Loucy (cell line): ENCODE results near the gene PLPP3.

Experiments used
- EZH2phosphoT487 ChIP-seq: fragments of 200-600 bp; IDR thresholded peaks from 2 replicates; pipeline ENCODE4 v1.6.1; 2018; ENCODE audit warnings: antibody characterized with exemption, mild to moderate bottlenecking, moderate library complexity, borderline replicate concordance
- TF ChIP-seq, protein P1 (sequence below): fragments of 200-600 bp; sonication (generic); conservative IDR thresholded peaks from 2 replicates; pipeline ENCODE4 v1.5.1; 2014; ENCODE audit warnings: mild to moderate bottlenecking, antibody characterized with exemption, low read length

DNA sequence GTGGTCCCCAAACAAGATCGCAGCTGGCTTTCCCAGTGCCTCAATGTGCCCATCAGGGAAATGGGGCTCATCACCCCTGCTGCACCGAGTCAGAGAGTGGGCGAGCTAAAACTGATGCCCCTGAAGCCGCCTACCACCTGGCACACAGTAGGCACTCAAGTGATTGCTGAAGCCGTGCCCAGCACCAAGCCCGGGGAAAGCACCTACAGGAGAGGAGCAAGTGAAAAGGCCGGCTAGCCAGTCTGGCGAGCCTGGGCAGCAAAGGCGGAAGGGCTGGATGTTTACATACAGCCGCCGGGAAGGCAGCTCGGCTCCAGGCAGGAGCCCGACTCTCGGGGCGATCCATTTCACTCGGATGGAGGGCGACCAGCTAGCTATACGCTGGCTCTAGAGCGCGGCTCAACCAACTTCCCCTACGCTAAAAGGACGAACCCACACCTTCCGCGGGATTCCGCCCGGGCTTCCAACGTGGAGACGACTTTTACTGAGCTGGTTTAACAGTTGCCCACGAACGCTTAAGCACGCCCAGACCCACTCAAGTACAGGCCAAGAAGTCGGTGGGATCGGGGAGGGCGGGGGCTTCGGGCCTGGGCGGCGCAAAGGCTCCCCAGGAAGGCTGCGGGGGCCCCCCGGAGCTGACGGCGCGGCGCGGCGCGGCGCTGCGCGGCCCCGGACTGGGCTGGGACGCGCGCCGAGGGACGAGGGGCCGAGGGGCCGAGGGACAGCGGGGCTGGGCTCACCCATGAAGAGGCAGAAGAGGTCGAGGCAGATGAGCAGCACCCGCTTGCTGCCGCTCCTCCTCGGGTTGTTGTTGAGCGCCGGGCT is 1.0 kb downstream of the PLPP3 start:
- TF ChIP-seq, protein P1, sequence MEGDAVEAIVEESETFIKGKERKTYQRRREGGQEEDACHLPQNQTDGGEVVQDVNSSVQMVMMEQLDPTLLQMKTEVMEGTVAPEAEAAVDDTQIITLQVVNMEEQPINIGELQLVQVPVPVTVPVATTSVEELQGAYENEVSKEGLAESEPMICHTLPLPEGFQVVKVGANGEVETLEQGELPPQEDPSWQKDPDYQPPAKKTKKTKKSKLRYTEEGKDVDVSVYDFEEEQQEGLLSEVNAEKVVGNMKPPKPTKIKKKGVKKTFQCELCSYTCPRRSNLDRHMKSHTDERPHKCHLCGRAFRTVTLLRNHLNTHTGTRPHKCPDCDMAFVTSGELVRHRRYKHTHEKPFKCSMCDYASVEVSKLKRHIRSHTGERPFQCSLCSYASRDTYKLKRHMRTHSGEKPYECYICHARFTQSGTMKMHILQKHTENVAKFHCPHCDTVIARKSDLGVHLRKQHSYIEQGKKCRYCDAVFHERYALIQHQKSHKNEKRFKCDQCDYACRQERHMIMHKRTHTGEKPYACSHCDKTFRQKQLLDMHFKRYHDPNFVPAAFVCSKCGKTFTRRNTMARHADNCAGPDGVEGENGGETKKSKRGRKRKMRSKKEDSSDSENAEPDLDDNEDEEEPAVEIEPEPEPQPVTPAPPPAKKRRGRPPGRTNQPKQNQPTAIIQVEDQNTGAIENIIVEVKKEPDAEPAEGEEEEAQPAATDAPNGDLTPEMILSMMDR: no peak
- no peak for TF ChIP-seq EZH2phosphoT487
